COLO668 (cell line): Measurements from ENCODE around the gene PLA2G4A.

Experiments used
- DNase-seq: peaks from one replicate; lab custom pipeline; 2025; ENCODE audit not compliant: unreplicated experiment; lab: John Stamatoyannopoulos, UW

Gene PLA2G4A

DNA sequence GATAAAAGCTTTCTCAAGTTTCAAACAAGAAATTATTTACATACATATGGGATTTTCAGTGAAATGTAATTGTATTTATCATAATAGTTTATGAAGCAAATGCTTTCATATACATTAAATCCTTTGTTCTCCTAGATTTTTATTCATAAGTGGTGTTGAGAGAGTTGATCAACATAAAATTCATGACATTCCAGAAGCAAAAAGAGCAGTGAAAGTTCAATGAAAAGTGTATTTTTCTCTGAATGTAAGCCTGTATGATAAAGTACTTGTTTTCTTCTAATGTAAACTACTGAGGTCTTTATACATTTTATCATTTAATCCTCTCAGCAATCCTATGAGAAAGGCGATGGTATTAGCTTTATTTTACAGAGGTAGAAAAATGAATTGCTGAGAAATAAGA, 146.5 kb downstream of the PLA2G4A start:
- DNase-seq: no peak

DNA sequence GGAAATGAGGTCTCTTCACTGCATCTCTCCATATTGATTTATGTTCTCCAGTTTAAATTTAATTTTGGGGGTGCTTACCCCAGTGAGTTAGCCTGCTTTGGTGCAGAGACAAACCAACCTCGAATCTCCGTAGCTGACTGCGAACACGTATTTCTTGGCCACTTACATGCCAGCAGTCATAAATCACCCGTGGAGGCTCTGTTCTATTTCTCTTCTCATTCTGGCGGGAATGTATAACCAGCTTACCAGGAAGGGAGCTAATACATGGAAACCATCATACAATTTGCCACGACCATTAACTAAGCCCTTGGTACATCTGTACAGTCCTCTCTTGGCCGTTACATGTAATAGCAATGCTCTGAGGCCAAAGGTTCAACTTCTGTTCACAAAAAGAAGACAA, 148.0 kb downstream of the PLA2G4A start:
- no peak for DNase-seq

DNA sequence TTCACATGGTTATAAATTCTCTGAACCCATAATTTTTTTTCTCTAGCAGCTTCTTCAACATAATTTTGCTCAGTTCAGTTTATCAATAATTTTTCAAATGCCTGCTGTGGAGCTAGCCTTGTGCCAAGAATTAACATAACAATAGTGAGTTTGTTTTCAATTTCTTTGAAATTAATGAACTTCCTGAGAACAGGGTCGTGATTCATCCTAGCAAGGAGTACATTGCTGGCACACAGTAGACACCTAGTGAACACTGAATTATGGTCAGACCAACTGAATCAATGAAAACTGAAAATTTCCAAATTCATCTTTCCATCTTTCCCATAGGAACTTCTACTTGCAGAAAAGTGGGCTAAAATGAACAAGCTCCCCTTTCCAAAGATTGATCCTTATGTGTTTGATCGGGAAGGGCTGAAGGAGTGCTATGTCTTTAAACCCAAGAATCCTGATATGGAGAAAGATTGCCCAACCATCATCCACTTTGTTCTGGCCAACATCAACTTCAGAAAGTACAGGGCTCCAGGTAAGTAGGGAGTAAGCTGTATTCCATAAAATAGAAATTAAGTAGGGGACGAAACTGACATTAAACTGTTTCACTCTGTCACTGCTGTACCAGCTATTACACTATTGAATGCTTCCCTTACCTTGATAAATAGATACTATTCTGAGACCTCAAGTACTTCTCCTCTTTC, 148.7 kb downstream of the PLA2G4A start:
- DNase-seq: no peak

DNA sequence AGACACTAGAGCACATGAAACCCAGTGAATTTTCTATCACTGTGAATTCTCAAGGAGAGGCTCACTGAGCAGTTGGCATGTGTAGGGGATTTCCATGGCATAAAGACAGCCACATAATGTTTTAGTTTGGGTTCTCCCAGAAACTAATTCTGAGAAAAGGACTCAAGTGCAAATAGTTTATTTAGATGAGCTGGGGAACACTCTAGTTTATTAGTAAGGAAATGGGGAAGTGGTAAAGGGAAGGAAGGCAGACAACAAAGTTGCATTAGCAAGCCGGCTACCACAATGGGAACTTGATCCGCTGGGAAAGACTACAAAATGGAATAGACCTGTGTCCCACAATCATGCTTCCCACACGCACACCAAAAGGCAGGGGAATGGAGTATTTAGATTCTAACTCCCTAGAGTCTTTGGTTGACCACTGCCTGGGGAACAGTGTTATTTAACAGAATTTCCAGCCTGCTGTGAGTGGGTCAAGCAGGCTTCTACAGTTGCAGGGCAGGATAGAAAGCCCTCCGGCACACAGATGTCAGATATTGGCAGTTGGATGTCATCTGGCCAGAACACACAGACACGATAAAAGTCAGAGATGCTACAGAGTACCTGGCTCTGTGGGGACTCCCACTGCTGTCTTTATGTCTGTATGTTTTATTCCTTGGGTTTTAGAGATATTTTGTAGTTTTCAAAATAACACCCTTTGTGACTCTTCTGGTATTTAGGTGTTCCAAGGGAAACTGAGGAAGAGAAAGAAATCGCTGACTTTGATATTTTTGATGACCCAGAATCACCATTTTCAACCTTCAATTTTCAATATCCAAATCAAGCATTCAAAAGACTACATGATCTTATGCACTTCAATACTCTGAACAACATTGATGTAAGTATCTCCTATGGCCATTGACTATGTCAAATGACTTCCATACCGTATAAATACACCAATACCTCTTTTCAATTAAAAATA, 150.1 kb downstream of the PLA2G4A start:
- DNase-seq: no peak

DNA sequence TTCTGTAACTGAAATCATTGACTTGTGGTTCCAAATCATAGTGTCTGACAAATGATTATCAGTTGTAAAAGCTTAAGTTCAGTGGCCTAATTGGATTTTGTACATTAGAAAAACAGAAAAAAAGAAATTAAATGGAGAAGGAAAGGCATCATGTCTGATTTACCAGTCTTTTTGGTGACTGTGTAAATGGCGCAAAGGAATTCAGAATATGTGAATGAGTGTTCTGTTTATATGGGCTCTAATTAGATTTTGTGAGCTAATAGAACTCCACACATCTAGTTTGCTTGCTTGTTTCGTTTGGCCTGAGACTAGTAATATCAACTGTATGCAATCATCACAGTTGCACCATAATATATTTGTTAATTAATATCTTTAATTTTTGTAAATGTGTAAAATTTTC, 151.7 kb downstream of the PLA2G4A start:
- DNase-seq: no peak

DNA sequence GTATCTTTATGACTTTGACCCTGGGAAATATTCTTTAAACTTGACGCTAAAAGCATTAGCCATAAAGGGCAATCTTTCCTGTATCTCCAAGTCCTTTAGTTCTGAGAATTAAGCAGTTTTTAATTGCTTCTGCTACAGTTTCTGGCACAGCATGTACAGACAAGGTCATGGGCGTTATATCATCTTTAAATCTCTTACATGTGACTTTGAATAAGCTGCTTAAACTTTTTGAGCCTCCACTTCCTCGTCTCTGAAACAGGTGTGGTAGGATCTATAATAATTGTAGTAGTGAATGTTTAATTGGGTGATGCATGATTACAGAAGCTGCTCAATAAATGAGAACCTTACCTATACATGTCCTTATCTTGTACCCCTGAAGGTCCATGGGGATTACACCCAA, 153.4 kb downstream of the PLA2G4A start:
- no peak for DNase-seq

DNA sequence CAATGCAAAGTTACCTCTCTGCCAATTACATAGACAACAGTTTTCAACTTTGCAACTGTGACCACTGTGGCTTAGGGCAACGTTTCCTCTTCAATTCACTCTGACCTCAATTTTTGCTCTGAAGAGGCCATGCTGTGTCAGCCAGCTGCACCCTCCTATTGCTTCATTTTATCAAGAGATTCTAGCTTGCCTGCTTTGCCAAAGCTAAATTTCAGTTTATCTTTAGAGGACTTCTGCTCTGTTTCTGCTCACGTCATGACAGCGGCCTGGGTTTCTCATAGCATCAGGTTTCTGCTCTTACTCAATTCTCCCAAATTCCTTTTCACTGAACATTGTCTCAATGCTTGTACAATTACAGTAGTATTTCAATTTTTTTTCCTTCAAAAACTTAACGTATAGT, 154.6 kb downstream of the PLA2G4A start:
- no peak for DNase-seq

DNA sequence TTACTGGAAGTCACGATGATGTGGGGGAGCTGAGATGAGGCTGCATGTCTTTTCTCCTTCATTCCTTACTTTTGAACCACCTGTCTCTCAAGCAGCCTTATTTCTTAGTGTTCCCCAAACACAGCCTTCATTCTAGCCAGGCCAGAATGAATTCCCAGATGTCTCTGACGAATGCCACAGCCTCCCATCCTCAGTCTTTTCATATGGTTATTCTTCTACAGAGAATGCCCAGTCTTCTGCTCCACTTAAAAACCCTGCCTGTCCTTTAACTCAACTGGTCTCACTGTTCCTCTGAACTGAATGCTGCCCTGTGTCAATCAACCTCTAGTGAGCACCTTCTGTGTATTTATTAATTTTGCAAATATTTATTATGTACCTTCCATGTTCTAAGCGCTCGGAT, 156.2 kb downstream of the PLA2G4A start:
- DNase-seq: no peak

DNA sequence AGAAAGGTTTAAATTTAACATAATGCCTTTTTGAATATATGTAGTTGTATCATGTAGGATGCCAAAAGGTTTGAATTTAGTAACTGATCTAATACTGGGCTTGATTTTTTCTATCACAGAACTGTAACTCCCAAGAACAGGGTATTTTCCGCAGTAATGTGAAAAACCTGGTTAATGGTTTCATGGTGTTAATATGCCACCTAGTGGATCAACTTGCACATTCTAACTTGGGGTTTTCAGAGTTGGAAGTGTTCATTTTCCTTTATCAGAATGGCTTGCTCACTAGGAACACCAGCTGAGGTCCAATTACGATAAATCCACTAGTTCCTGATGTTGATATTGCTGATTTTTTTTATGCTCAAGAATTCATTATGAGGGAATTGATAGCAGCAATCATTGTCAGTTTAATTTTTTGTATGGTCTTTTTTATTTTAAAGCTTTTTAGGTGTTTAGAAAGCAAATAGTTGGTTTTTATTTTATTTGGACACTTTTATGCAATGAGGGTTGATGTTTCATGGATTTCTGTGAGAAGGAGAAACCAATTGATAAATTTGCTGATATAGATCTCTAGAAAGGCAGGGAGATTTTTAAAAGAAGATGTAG, 157.2 kb downstream of the PLA2G4A start:
- DNase-seq: no peak

DNA sequence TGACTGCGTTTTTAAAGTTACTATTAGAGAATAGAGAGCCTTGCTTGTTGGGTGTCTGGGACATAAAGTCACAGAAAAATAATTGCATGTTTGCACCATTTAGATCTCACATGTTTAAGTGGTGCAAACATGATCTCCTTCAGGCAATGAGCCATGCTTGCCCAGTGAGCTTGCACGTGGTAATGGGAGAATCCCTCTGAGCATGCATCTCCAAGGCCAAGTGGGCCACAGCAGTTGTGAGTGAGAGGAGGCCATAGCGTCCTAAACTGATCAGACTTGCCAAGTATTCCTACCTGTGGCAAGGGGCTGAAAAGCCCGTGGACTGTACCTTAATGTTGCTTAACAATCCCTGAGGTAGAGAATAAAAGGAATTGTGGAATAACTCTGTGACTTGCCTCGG, 158.3 kb downstream of the PLA2G4A start:
- no peak for DNase-seq

DNA sequence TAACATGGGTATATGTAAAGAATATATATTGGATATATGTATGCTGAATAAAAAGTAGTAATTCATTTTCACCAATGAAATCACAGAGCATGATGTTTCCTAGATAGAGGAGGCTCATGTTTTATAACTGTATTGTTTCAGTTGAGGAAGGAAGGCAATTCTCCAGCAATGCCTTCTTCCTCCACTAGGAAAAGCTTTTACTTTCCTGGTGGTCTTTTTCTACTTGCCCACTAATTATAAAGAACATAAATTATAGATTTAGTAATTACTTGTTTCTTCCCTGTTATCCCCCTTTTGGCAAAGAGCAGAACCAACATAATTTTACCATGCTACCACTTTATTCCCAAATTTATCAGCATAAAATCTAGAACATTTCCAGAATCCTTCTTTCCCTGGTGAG, 159.0 kb downstream of the PLA2G4A start:
- no peak for DNase-seq

DNA sequence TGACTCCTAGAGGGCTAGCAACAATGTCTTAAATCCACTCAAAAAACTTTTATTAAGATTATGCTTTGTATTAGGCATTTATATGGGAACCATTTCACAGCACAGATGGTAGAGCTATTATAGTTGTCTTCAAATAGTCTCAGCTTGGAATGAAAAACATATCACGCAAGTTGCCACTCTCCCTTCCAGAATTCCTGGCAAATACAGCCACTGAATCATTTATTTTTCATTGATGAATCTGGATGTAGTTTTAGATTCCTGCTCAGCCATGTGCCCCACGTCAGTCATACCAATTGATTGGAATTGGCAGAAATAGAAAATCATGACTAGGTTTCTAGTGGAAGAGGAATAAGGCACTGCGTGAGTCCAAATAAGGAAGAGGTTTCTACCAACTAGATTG, 165.2 kb downstream of the PLA2G4A start:
- DNase-seq: no peak

DNA sequence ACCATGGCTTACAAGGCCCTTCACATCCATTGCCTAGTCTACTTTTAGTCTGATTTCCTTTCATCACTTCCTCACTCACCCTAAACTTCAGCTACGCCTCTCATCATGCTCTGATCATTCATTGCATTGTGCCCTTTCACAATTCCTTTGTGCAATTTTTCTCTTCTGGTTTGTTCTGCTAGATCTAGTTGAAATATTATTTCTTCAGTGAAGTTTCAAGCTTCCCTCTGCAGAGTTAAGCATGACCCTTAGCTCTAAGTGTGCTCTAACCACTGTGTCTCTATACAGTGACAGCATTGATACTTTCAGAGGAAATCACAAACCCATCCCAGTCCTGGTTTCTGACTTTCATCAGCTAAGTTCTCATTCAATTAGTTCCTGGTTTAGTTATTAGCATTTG, 166.1 kb downstream of the PLA2G4A start:
- no peak for DNase-seq

DNA sequence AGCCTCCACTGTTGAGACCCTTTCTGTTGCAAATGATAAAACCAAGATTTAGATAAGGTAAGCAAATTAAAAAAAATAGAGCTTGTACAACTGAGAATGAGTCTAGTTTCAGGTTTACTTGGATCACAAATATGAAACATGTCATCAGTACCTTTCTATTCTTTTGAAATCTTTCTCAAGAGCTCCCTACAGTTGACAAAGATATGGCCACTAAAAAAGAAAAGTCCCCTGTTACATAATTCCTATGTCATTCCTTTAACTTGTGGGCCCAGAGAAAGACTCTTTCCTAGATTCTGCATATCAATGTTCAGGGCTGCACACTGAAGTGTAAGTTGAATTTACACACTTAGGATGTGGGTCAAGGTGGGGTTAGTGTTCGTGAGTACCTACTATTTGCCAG, 168.1 kb downstream of the PLA2G4A start:
- no peak for DNase-seq

DNA sequence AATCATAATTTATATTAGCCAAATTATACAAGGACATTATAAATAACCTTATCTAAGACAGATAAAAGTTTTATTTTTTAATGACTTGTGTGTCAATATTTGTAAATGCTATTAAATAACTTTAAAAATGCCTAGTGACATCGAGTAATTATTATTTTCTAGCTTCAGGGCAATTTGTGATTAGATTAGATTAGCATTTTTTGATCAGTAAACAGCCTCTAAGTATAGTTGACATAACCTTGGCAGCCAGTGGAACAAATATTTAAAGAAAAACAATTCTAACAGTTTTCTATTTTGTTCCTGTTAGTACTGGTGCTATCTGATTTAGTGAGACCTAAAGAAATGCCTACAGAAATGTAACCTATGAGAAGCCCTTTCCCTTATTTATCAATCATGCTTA, 169.1 kb downstream of the PLA2G4A start:
- DNase-seq: no peak

DNA sequence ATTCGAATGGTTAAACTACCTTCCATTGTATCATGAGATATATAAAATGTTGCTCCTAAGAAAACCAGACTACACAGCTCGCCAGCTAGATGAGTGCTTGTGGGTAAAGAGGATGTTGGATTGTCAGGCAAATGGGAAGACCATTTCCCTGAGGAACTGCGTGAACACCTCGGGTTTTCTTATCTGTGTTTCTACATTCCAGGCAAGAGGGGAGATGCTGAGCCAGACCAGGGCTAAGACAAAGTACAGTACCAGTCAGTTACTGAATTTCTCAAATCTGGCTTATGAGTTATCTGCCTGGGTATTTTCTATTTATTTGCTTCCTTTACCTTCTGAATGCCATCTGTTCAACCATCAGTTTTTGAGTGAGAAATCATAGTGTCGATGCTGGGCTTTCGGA, 170.8 kb downstream of the PLA2G4A start:
- no peak for DNase-seq

DNA sequence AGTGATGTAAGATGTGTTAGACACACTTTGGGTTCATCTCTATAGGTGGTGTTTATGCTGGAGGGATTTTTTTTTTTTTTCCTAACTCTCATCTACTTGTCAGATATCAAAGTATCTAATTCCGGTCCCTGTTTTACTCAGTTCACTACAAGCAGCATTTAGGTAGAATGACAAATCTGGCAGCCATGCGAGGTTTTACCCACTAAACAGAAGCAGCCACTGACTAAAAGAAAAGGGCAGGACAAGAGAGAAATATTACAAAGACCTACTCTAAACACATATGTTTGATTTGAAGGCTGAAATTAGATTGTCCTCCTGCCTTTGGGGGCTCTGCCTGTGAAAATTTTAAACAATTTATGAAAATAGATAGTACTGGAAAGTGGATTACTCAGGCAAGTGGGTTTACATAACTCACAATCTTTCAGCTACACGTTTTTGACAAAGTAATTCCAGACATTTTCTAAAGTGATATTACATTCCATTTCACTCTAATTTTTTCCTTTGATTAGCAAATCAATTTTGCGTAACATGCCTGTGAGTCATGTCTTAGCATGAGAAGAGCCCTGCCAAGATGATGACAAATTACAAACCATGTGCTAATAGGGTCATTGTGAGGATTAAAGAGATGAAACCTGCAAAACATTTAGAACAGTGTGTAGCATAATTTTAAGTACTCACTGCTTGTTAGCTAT, 172.6 kb downstream of the PLA2G4A start:
- DNase-seq: no peak

DNA sequence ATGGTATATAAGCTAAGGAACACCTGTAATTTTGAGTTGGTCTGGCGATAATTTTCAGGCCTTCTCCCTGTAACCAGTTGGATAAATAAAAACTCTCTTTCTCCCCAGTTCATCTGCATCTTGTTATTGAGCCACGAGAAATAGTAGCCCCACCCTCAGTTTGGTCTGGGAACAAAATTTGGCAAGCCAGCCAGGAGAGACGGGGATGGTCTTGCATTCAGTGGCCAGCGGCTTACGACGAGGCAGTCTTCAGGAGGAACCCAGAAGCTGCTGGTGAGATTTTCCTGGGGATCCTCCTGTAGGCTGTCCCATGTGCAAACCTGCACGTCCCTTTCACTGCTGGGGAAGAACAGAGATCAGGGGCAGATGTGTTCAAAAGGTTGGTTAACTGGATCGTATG, 174.6 kb downstream of the PLA2G4A start:
- DNase-seq: no peak

DNA sequence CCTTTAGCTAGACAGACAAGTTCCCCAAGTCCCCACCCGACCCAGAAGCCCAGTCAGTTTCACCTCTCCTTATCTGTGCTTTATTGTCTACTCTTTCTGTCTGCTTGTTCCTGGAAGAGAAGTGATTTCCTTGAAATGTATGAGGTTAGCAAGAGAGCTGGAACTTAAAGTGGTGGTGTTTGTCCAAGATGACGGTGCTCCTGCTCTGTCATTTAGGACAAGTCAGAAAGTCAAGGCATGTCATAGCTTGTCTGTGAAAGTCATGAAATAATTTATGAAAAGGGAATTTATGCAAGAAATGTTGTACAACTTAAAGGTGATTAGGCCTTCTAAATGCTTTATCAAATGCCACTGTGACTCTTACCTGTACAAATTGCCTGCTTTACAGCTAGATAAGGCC, 178.1 kb downstream of the PLA2G4A start:
- no peak for DNase-seq

DNA sequence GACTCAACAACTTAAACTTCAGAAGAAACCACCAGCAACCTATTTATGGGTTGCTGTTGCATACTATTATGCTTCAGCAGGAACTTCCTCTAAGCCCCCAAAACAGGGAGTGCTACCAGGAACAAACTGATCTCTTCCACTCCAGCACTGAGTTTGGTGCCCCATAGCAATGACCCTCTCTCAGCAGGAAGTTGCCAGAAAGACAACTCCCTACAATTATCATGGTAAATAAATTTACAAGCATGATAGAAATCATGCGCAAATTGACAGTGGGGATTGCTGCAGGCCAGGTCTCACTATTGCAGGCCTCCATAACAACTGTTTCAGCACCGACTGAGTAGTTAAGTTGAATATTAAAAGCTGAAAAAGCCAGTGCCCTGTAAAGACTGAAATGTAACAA, 180.6 kb downstream of the PLA2G4A start:
- no peak for DNase-seq

DNA sequence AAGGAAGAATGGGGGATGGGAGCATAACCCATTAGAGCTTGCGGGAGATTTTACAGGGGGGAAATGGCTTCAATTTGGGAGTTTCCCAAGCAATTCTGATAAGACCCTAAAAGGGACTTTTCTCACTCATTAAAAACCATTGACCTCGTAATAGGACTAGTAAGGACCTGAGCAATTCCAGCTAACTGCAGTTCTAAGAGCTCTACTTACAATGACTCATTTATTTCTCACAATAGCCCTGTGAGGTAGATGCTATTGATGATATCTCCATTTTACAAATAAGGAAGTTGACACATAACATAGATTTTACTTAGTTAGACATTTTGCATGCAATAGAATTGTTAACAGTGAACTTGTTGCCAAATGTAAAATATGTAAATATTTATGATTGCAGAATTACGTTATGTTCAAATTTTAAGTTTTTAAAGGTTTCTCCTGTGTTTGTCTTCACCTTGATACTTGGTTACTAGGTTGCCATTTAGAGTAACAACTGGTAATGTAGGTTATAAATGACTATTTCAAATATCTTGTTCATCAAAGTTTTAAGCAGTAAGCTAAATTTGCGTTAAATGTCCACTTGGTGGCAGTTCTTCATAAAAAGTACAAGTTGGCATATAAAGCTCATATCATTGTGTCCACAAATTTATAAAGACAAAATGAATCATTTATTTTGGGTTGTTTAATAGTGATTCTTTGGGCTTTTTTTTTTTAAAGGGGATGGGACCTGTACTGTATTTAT, 182.0 kb downstream of the PLA2G4A start:
- DNase-seq: no peak
